K562 (cell line): ENCODE measurements around the gene PACS1. TPM values are rescaled to one million over a fixed set of nuclear protein-coding genes. Genes with fewer than 3 reads are reported as not detected.

Experiments
- ATAC-seq: fragments of 200-7000 bp; cut with Tn5 transposase; 3 replicates; pipeline ENCODE4 v1.9.1; 2020; ENCODE audit warnings: moderate library complexity
- BruUV-seq: library from RNA; stranded (reverse); fragments of 400-500 nt; replicated peaks from 2 replicates; lab custom pipeline; 2021; lab: Mats Ljungman, UMichigan
- CTCF ChIA-PET: fragments of 300-600 bp; formaldehyde crosslinking; extraction: SDS; loops from one replicate; lab custom pipeline; 2021; ENCODE audit warnings: low intra/inter-chr PET ratio; lab: Yijun Ruan, JAX
- POLR2A ChIA-PET: fragments of 300-600, 350-650 bp; sonication (Branson Sonifier 250); formaldehyde crosslinking; extraction: SDS; loops from one replicate; lab custom pipeline; 2021; ENCODE audit warnings: antibody characterized with exemption, inconsistent platforms; lab: Yijun Ruan, JAX
- DNase-seq, 4 experiments: peaks; one replicate each; pipeline versions ENCODE4 v3.0.0 to v3.0.0-alpha.2; 2011 to 2018; ENCODE audit warnings: low spot score in 3 of 4, mixed read lengths in 3 of 4; ENCODE audit errors: extremely low read depth in 1 of 4
- FAIRE-seq: peaks from 2 replicates; lab custom pipeline; 2011; peaks lifted over from hg19 to GRCh38; lab: Jason Lieb, UNC
- H2AFZ ChIP-seq: 2 replicates; pipeline ENCODE4 v1.6.0; 2011; ENCODE audit warnings: low read depth, low read length, control low read depth, inconsistent platforms
- H3K27ac ChIP-seq: fragments of 200-600 bp; 3 replicates; pipeline ENCODE4 v1.8.0; 2011; ENCODE audit warnings: low read depth, mild to moderate bottlenecking, control low read depth, inconsistent platforms, low read length, moderate library complexity, mixed read lengths; ENCODE audit errors: extremely low read depth
- H3K27me3 ChIP-seq, 2 experiments: fragments of 300-600 bp in 1 of 2; 2 replicates in 1 of 2; 3 replicates in 1 of 2; pipeline versions ENCODE4 v1.6.0 to v1.8.0; 2011; ENCODE audit warnings: inconsistent platforms in 2 of 2, low read length in 2 of 2, mild to moderate bottlenecking in 1 of 2, mixed read lengths in 1 of 2, moderate library complexity in 1 of 2; ENCODE audit not compliant: control insufficient read depth in 2 of 2, insufficient read depth in 2 of 2
- H3K36me3 ChIP-seq: fragments of 300-600 bp; 3 replicates; pipeline ENCODE4 v1.8.0; 2011; ENCODE audit warnings: mild to moderate bottlenecking, low read length, inconsistent platforms; ENCODE audit not compliant: control insufficient read depth, insufficient read depth
- H3K4me1 ChIP-seq, 2 experiments: fragments of 200-600 bp in 1 of 2; replicated peaks in 1 of 2; 2 replicates in 1 of 2; 3 replicates in 1 of 2; pipeline versions ENCODE4 v1.5.1 to v1.8.0; 2011; ENCODE audit warnings: inconsistent platforms in 2 of 2, low read length in 2 of 2, mild to moderate bottlenecking in 1 of 2, mixed read lengths in 1 of 2, moderate library complexity in 1 of 2; ENCODE audit not compliant: control insufficient read depth in 2 of 2, insufficient read depth in 2 of 2
- H3K4me2 ChIP-seq: 2 replicates; pipeline ENCODE4 v1.6.1; 2011; ENCODE audit warnings: low read length, control low read depth, inconsistent platforms, mixed read lengths; ENCODE audit not compliant: insufficient read depth
- H3K4me3 ChIP-seq: fragments of 200-600 bp; sonication (generic), shearing (Covaris generic); 2 replicates; pipeline ENCODE4 v1.5.1; 2016; ENCODE audit warnings: control low read depth, inconsistent platforms
- H3K79me2 ChIP-seq: fragments of 200-600 bp; 3 replicates; pipeline ENCODE4 v1.8.0; 2011; ENCODE audit warnings: low read length, inconsistent platforms; ENCODE audit not compliant: control insufficient read depth, insufficient read depth
- H3K9ac ChIP-seq, 2 experiments: 2 replicates each; pipeline versions ENCODE4 v1.6.0 to v1.6.1; 2011; ENCODE audit warnings: low read depth in 2 of 2, low read length in 2 of 2, control low read depth in 1 of 2, inconsistent platforms in 1 of 2, mild to moderate bottlenecking in 1 of 2, mixed read lengths in 1 of 2; ENCODE audit not compliant: insufficient read depth in 1 of 2
- H3K9me1 ChIP-seq: one replicate; pipeline ENCODE4 v1.6.0; 2011; ENCODE audit warnings: inconsistent platforms, mild to moderate bottlenecking, low read length, moderate library complexity; ENCODE audit not compliant: control insufficient read depth, insufficient read depth
- H3K9me3 ChIP-seq: replicated peaks from 2 replicates; pipeline ENCODE4 v1.5.1; 2011; ENCODE audit warnings: low read depth, low read length, inconsistent platforms; ENCODE audit not compliant: control insufficient read depth, insufficient read depth
- H4K20me1 ChIP-seq: replicated peaks from 2 replicates; pipeline ENCODE4 v1.6.1; 2011; ENCODE audit warnings: low read length, inconsistent platforms, mixed read lengths; ENCODE audit not compliant: control insufficient read depth, insufficient read depth
- FOSL1 ChIP-seq: fragments of 200-800 bp; sonication (Bioruptor generic); conservative IDR thresholded peaks from 2 replicates; pipeline ENCODE4 v1.6.1; 2016; ENCODE audit warnings: missing genetic modification characterization, missing compliant biosample characterization
- HMGN3 ChIP-seq: IDR thresholded peaks from 2 replicates; pipeline ENCODE4 v1.6.1; 2011; ENCODE audit warnings: borderline replicate concordance, low read depth, mild to moderate bottlenecking, mixed read lengths, low read length; ENCODE audit not compliant: insufficient read length; ENCODE audit errors: extremely low read depth
- HNRNPH1 ChIP-seq: fragments of 200-400 bp; formaldehyde crosslinking; optimal IDR thresholded peaks from 2 replicates; pipeline ENCODE3; 2017; ENCODE audit warnings: low read depth, mild to moderate bottlenecking, low read length, moderate library complexity
- HSF4 ChIP-seq: fragments of 250-450 bp; sonication (Bioruptor Pico); IDR thresholded peaks from 2 replicates; pipeline ENCODE4 v2.1.2; 2022; ENCODE audit warnings: mild to moderate bottlenecking, moderate library complexity, borderline replicate concordance
- NFE2 ChIP-seq: IDR thresholded peaks from 2 replicates; pipeline ENCODE4 v1.6.1; 2014; ENCODE audit warnings: antibody characterized with exemption, low read depth
- PHF20 ChIP-seq: fragments of 450-650 bp; IDR thresholded peaks from 2 replicates; pipeline ENCODE4 v1.6.1; 2018; ENCODE audit not compliant: partially characterized antibody
- RBFOX2 ChIP-seq: fragments of 200-400 bp; formaldehyde crosslinking; IDR thresholded peaks from 2 replicates; pipeline ENCODE4 v1.6.1; 2017; ENCODE audit warnings: low read depth, mild to moderate bottlenecking, low read length, moderate library complexity
- RERE ChIP-seq: sonication (generic); formaldehyde crosslinking; IDR thresholded peaks from 2 replicates; pipeline ENCODE4 v1.8.0; 2023; ENCODE audit warnings: missing genetic modification reagents, mild to moderate bottlenecking, borderline replicate concordance
- THRA ChIP-seq: fragments of 450-650 bp; IDR thresholded peaks from 2 replicates; pipeline ENCODE4 v1.6.1; 2017; ENCODE audit warnings: mild to moderate bottlenecking, moderate library complexity
- ZNF23 ChIP-seq: fragments of 250-450 bp; sonication (Bioruptor Pico); IDR thresholded peaks from 2 replicates; pipeline ENCODE4 v1.4.0; 2020; ENCODE audit warnings: mild to moderate bottlenecking
- WGBS: fragments of 100-300 bp; shearing (Covaris generic); methylation state at CpG from one replicate; pipeline ENCODE4 v1.1.6; 2016; ENCODE audit warnings: low coverage, mixed read lengths; ENCODE audit not compliant: insufficient coverage; ENCODE audit errors: missing lambda C conversion rate; 5-methylcytosine and 5-hydroxymethylcytosine counted together
- in situ Hi-C: fragments of 300-500 bp; cut with MboI; formaldehyde crosslinking; loops from 4 replicates; pipeline ENCODE4 v1.15.0; 2018; ENCODE audit warnings: inconsistent platforms, mixed read lengths
- intact Hi-C: fragments of 100-400 bp; cut with micrococcal nuclease; formaldehyde crosslinking; loops from 2 replicates; pipeline ENCODE4 v1.14.2; 2022
- polyA plus RNA-seq, 8 experiments: library from polyadenylated mRNA; depleted of rRNA in 4 of 8; stranded (reverse) in 5 of 8; unstranded in 3 of 8; fragments of >200 nt; fragmentation: Nextera tagmentation in 2 of 8; fragmentation: Illumina TruSeq in 1 of 8; extraction: Ambion mirVana in 2 of 8; extraction: Trizol in 1 of 8; gene quantifications; 2 replicates each; pipeline versions ENCODE4 v1.2.1 to v1.2.3, GENCODE V29; 2011 to 2014; ENCODE audit warnings: inconsistent platforms in 1 of 8, missing spikeins in 1 of 8
- total RNA-seq, 7 experiments: library from RNA; depleted of rRNA in 6 of 7; stranded (reverse); fragments of >200 nt in 6 of 7; fragmentation: Illumina TruSeq in 2 of 7; extraction: Trizol in 2 of 7; gene quantifications; 2 replicates each; pipeline versions ENCODE4 v1.2.1 to v1.2.3, GENCODE V29; 2011 to 2021; ENCODE audit warnings: low replicate concordance in 1 of 7
- TF ChIP-seq, protein P1 (sequence below): fragments of 250-450 bp; sonication (Bioruptor Pico); IDR thresholded peaks from 2 replicates; pipeline ENCODE4 v1.8.0; 2022; ENCODE audit warnings: inconsistent platforms

Gene PACS1
- total and polyA plus RNA-seq, 9 of the 15 experiments (the other 6 are each of a cell fraction or from before 2014, with no cell fraction given), result 0.34 to 28.1 (median 8.5) TPM

DNA sequence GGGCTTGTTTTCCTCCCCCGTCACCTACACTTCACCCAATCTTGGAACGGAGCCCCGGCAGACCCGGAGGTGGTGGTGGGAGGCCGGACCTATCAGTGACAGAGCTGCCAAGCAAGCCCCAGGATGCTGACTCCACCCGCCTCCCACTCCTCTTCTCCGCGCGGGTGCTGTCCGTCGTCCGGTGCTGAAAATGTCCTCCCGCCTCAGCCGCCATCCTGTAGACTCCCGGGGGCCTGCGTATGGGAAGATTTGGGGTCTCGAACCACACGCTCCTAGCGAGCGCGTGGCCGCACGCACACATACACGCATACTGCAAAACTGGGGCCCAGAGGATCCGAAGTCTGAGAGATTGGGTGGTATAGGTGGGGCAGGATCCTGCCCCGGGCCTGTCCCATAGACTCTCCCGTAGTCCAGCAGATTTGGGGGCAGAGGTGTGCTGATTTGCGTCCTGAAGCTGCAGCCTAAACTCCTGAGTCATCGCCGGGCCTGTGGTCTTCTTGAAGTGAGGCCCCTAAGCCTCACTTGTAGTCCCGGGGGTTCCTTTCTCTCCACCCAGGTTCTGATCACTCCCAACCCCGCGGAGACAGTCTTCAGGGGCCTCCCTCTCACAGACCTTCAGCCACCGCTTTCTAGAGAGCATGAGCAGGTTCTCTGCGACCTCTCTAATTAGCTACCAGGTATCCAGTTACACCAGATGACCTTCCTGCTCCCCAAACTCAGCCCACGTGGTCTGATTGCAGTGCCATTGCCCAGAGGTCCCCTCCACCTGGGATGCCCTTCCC, 219.7 kb downstream of the PACS1 start (continued):
- TF ChIP-seq RERE (CRISPR knock-in tag), result 0 out of 2 replicates have a peak, but pooled peaks have one; percentile 78

DNA sequence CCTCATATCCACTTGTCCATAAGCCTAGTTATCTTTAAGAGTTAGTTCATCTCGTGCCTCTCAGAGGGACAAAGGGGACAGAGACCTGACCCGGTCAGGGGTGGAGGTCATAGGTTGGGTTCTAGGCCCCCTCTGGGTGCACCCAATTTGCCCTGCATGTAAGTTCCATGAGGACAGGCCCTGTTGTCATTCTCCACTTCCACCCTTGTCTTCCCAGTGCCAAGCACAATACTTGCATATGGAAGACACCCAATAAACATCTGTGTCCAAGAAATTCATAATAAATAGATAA, 220.2 kb downstream of the PACS1 start:
- peak overlapping the region in 1 of 2 experiments; percentile 93; a peak in 1 of 4 replicates for H3K9ac ChIP-seq
- H2AFZ ChIP-seq, result no peak overlapping the region
- no peak overlapping the region for H3K27ac ChIP-seq
- FAIRE-seq (no peak), DNase-seq (no peak), ATAC-seq (no peak)
- intact Hi-C loops, result no loop called here
- in situ Hi-C loops, result no loop called here
- peaks cover 24% of the 10 kb centered on the region for H3K79me2 ChIP-seq
- peaks cover 22% of the 10 kb centered on the region; the same call in 2 of the 3 replicates for H3K36me3 ChIP-seq
- H3K4me3 ChIP-seq, result peak overlapping the region; percentile 84; the same call in 1 of the 2 replicates
- H3K27me3 ChIP-seq, result no peaks in the 10 kb centered on the region
- H3K4me2 ChIP-seq, result peak overlapping the region; percentile 100
- ChIA-PET CTCF (interaction anchor here (0.5 kb wide), 1 partner anchor 389 kb away, joined by 4 read pairs; no protein-coding TSS in a partner anchor), POLR2A (interaction anchor here (0.6 to 1.7 kb wide), 3 partner anchors 8 to 23 kb away, joined by 3 to 16 read pairs (median 4); no protein-coding TSS in a partner anchor)
- TF ChIP-seq RBFOX2 (no peak), HSF4 (CRISPR knock-in tag) (no peak), ZNF23 (CRISPR knock-in tag) (no peak), THRA (no peak), HMGN3 (no peak), NFE2 (no peak), PHF20 (no peak), FOSL1 (tag) (no peak), HNRNPH1 (no peak)
- TF ChIP-seq, protein P1, sequence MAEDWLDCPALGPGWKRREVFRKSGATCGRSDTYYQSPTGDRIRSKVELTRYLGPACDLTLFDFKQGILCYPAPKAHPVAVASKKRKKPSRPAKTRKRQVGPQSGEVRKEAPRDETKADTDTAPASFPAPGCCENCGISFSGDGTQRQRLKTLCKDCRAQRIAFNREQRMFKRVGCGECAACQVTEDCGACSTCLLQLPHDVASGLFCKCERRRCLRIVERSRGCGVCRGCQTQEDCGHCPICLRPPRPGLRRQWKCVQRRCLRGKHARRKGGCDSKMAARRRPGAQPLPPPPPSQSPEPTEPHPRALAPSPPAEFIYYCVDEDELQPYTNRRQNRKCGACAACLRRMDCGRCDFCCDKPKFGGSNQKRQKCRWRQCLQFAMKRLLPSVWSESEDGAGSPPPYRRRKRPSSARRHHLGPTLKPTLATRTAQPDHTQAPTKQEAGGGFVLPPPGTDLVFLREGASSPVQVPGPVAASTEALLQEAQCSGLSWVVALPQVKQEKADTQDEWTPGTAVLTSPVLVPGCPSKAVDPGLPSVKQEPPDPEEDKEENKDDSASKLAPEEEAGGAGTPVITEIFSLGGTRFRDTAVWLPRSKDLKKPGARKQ (CRISPR knock-in tag), result no peak
- peaks cover 19 to 58% of the 10 kb centered on the region in 2 experiments for H3K4me1 ChIP-seq
- H3K9me3 ChIP-seq, result no peaks in the 10 kb centered on the region
- no peaks in the 10 kb centered on the region for H3K9me1 ChIP-seq
- H4K20me1 ChIP-seq, result 0 out of 2 replicates have a peak, but pooled peaks cover 8% of the 10 kb centered on the region
- WGBS, result 17% methylated on average over 2 of the region's 2 CpGs
- BruUV-seq, result no TSS peak
